Adipose tissue (tissue), 3 donors: ENCODE measurements around the gene FZD2. TPM values are rescaled to one million over a fixed set of nuclear protein-coding genes. Genes with fewer than 3 reads are reported as not detected.
"Not testable (repeated sequence)": the region's sequence is repeated elsewhere in the genome, so short reads cannot be mapped to it uniquely, and the experiment has no call there.

Source experiments
- H3K27ac ChIP-seq: one replicate; pipeline ENCODE4 v1.5.1; 2013; ENCODE audit warnings: low read depth, low read length
- WGBS, 3 donors: extraction: QIAGEN DNeasy Blood & Tissue Kit; methylation state at CpG; one replicate each; pipeline ENCODE4 v1.1.7; 2013; 5-methylcytosine and 5-hydroxymethylcytosine counted together
- polyA plus RNA-seq, 3 donors: library from polyadenylated mRNA; stranded (reverse); fragments of 200-250 nt; gene quantifications; one replicate each; pipeline ENCODE4 v1.2.3, GENCODE V29; 2013
- donor health status: healthy with polysubstance abuse.
- donor health status: Bipolar disorder and iron deficiency.
- donor health status: healthy.

Gene FZD2
- polyA plus RNA-seq, result 1 to 10 TPM in 2 of 3 donors, under 1 TPM in 1; 0.45 to 1.7 (median 1.3) TPM

DNA sequence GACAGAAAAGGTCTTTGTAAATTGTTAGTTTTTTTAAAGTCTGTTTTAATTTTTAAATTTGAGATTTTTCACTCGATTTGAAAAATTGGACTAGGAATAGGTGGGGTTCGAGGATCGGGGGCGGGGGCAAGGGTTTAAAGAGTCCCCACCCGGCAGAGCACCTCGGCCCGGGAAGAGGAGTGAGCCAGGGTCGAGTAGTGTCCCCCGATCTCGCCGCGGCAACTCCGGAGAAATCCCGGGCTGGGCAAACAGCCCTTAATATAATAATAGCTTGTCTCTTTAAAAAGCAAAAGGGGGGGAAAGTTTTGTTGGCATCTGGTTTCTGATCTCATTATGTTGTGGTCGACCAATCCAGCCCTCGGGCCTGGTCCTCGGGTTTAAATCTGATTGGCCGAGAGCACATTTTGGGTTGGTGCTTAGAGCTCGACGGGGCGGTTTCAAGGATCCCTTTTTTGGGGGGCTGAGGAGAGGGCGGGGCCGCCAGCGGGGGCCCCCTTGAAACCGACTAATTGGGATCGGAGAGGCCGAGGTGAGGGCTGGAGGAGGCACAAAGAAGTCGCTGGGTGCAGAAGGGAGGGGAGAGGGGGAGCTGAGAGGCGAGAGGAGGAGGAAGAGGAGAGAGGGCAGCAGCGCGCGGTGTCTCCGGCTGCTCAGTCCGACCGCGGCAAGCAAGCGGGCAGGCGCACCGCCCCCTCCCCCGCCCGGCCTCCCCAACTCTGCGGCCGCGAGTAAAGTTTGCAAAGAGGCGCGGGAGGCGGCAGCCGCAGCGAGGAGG lies at the start of gene FZD2:
Gene FZD2 (plus strand): TSS at position 653 of the 775 bp plus-strand sequence. CDS start 205 bp downstream, outside the sequence.
- H3K27ac ChIP-seq, result no peak within 1 kb of the TSS
- WGBS, 3 donors, result 0 to 2% (median 1%) methylated on average over 31 to 49 of the region's 49 CpGs

DNA sequence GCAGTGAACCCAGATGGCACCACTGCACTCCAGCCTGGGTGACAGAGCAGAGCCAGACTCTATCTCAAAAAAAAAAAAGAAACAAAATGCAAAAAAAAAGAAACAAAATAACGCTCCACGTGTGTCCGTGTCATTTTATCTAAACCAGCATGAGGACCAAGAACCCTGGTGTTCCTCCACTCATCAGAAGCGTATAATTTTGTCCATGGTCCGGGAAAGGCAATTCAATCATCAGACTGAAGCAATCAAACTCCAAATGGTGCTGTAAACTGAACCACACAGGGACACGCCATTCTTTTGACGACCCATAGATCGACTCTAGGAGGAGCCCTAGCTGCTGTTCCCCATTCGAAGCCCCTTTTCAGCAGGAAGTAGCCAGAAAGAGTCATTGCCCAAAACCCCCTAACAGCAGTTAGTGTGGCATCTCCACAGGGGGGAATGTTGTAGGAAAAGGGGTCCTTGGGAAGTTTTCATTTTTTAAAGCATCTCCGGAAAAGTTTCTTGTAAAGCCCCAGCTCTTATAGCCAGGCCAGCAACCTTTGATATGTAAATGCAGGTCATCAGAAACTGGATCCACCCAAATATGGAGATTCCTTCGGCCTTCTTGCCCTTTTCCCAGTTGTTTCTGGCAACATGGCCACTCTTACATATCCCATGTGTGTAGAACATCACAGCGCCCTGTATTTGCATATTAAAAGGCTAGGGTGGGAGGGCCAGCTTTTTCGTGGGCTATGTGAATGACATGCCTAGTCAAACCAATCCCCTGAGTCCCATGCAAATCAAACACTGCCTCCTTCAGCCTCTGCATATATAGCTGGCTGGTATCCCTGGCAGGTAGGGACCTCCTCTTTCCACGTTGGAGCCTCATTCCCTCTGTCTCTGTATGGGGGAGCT lies 45.8 kb upstream of the FZD2 start:
- not testable (repeated sequence) for H3K27ac ChIP-seq
- WGBS, 3 donors, result 37 to 44% (median 42%) methylated on average over 14 of the region's 14 CpGs

DNA sequence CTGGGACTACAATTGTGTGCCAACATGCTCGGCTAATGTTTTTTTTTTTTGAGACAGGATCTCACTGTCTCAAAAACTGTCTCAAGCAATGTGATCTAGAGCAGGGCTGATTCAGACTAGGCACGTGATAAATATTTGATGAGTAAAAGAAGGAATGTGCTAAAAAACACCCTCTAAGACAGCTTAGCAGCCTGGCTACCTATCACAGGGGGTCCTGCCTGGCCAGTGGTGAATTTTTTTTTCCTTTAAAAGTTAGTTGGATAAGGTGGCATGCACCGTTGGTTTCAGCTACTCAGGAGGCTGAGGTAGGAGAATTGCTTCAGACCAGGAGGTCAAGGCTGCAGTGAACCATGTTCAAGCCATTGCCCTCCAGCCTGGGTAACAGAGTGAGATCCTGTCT lies 39.3 kb upstream of the FZD2 start:
- WGBS, 3 donors, result 44 to 57% (median 54%) methylated on average over 3 of the region's 3 CpGs
- no peak overlapping the region for H3K27ac ChIP-seq

DNA sequence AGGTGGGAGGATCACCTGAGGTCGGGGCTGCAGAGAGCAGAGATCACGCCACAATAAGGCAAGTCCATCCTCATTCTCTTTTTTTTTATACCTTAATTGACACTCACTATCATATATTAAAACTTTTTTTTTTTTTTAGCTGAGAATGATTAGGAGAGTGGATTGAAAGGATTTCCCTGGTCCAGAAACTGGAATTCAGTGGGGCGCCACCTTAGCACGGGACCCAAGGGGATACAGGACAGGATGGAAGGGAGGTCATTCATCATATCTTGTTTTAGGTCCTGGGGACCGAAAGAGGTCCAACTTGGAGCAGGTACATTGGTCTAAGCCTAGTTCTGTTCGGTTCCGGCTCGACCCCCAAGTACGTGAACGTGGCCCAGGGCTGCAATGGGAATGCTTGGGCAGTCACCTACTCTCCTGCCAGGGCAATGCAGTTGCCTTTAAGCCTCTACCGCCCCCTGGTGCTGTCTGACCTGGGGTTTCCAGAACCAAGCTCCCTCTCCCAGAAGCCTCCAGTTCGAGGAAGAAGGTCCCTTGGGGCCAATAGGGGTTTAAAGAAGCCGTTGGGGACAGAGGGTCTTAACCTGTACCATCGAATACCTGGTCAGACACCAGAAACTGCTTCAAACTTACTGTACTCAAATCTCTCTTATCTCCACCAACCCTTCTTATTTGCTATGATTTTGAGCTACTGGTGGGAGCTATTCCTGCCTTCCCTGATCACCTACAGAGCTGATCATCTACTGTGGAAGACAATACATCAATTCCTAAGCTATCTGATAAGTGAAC lies 34.2 kb upstream of the FZD2 start:
- H3K27ac ChIP-seq, result no peak overlapping the region
- WGBS, 3 donors, result 52 to 56% (median 55%) methylated on average over 14 of the region's 14 CpGs

DNA sequence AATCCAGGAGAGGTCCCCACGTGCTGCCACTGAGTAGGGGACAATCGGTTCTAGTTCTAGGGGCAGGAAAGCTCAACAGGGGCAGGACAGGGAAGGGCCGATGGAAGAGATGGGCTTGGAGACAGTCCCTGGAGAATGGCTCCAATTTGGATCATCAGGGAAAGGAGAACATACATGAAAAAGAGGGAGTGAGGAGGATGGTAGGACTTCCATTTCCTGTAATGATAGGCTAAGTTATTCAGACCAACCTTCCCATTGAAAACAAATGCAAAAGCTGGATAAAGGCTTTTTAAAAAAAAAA lies 33.7 kb upstream of the FZD2 start:
- H3K27ac ChIP-seq, result no peak overlapping the region
- 68 to 72% (median 69%) methylated on average over 3 of the region's 3 CpGs for WGBS, 3 donors

DNA sequence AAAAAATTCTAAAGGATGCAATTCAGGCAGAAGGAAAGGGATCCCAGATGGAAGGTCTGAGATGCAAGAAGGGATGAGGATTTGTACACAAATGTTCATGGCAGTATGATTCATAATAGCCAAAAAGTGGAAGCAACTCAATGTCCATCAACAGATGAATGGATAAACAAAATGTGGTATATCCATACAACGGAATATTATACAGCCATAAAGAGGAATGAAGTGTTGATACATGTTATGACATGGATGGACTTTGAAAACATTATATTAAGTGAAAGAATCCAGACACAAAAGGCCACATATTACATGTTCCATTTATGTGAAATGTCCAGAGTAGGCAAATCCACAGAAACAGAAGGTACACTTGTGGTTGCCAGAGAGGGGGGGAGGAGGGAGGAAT lies 30.2 kb upstream of the FZD2 start:
- WGBS, 3 donors, result 93 to 100% (median 97%) methylated on average over 1 of the region's 1 CpG
- no peak overlapping the region for H3K27ac ChIP-seq

DNA sequence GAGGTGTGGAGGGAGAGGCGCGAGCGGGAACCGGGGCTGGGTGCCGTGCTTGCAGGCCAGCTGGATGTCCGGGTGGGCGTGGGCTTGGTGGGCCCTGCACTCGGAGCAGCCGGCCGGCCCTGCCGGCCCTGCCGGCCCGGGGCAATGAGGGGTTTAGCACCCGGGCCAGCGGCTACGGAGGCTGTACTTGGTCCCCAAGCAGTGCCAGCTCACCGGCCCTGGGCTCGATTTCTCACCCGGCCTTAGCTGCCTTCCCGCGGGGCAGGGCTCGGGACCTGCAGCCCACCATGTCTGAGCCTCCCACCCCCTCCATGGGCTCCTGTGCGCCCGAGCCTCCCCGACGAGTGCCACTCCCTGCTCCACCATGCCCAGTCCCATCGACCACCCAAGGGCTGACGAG lies 29.3 kb upstream of the FZD2 start:
- WGBS, 3 donors, result 94 to 95% (median 95%) methylated on average over 19 to 28 of the region's 28 CpGs
- H3K27ac ChIP-seq, result no peak overlapping the region

DNA sequence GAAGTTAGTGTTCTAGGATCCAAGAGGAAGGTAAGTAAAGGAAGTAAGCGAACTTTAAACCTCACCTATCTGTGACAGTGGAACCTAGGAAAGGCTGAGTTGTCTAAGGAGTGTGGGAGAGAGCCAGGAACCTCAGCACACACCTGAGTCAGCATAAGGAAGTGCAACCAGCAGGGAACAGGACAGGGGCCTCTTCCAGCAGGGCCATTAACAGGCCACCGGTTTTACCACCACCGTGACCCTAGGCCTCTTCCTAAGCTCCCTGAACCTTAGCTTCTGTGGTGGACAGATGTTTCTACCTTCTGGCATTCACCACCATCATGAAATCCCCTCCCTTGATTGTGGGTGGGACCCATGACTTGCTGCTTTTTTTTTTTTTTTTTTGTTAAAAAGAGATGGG lies 27.4 kb upstream of the FZD2 start:
- H3K27ac ChIP-seq, result no peak overlapping the region
- WGBS, 3 donors, result 68 to 75% (median 72%) methylated on average over 3 of the region's 3 CpGs

DNA sequence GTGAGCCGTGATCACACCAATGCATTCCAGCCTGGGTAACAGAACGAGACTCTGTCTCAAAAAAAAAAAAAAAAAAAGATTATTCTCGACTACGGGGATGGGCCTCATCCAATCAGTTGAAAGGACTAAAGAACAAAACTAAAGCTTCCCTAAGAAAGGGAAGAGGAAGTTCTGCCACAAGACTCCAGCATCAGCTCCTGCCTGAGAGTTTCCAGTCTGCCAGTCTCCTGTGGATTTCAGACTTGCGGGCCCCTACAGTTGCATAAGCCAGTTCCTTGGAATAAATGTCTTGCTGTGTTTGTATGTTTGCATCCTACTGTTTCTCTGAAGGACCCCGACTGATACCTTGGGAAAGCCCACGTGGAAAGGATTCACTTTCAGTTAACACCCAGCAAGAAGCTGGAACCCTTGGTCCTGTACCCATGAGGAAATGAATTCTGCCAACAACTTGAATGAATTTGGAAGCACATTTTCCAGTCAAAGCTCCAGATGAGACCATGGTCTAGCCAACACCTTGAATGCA lies 26.3 kb upstream of the FZD2 start:
- H3K27ac ChIP-seq, result no peak overlapping the region
- 66 to 73% (median 72%) methylated on average over 7 of the region's 7 CpGs for WGBS, 3 donors

DNA sequence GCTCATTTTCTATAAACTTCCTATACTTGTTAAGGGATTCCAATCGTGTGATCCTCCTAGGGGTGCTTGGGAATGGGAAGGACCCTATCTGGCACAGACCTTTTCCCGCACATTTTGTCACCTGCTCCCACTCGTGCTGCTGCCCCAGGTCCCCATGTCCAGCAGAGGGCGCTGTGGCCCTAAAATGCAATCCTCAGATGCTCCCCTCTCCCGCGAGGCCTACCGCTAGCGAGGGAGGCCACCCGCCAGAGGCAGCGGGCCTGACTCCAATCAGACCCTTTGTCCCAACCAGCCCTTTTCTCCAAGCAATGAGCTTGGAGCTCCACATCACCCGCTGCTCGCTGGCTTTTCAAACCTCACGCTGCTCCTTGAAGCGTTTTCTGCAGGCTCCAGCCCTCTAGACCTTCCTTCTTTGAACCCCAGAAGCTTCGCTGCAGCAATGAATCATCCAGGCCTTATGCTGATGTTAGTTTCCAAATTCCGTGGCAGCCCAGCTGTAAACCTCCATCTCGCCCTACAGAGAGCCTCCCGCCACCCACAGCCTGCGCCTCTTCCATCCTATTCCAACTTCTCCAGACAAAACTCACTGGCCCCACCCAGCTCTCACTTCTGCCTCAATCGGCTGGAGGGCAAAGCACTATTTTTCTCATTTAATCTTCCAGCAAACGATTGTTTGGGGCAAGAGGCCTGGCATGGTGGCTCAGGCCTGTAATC lies 23.6 kb upstream of the FZD2 start:
- no peak overlapping the region for H3K27ac ChIP-seq
- WGBS, 3 donors, result 24 to 30% (median 29%) methylated on average over 21 of the region's 21 CpGs

DNA sequence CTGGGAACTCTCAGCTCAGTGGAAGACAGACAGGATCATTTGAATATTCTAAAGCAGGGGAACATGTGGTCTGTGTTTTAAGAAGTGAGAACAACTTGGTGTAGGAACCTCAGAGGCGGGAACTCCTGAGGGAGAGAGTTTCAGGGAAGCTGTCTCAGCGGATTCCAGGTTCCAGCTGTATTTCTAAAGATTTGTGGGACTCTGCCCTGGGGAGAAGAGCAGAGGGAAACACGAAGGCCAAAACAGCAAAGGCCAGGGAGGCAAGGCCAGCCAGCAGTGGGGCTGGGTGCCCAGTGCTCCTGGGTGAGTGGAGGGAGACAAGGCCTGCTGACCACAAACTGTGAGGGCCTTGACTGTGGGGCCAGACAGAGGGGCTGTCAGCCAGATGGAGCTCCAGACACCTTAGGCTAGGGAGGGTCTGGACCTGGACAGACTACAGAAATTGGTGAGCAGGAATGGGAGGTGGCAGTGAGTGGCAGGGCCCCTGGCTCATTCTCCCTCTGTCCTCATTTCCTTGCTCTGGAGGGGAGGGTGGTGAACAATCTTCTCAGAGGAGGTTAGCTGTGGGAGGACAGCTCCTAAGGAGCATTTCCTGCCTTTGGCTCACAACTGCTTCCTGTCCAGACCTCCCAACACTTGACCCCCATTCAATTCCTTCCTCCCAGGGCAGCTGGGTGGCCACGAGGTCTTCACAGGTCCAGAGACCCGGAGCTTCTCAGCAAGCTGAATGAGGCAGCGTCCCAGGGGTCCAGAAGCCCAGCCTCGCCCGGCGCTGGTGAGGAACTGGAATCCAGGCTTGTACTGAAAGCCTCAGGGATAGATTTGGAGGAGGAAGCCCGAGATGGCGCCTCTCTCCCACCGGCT lies 21.0 kb upstream of the FZD2 start:
- 56 to 73% (median 59%) methylated on average over 12 of the region's 12 CpGs for WGBS, 3 donors
- H3K27ac ChIP-seq, result no peak overlapping the region

DNA sequence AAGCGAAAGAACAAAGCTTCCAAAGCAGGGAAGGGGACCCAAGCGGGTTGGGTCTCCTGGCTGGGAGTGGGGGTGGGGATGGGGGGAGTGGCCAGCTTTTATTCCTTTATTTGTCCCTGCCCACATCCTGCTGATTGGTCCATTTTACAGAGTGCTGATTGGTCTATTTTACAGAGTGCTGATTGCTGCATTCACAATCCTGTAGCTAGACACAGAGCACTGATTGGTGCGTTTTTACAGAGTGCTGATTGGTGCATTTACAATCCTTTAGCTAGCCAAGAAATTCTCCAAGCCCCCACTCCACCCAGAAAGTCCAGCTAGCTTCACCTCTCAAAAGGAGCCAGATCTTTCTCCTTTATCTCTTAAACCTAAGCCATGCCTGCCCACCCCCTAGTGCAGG lies 19.4 kb upstream of the FZD2 start:
- H3K27ac ChIP-seq, result not testable (repeated sequence)
- WGBS, 3 donors, result 93 to 98% (median 98%) methylated on average over 3 of the region's 3 CpGs

DNA sequence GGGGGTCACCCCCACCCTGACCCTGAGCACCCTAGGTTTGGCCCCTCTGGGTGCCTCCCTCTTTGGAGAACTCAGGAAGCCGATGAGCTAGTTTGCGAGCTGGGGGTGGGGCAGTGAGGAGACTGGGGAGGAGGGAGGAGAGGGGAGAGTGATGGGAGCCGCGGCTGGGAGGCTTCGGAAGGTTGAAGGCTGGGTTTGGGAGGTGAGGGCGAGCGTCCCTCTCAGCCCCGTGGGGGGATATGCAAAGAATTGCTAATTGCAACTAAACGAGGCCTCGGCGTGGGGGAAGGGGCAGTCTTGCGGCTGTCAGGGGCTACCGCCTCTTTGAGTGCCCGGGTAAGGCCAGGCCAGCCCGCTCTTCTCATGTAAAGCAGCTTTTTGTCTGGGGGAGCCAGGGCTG lies 17.6 kb upstream of the FZD2 start:
- H3K27ac ChIP-seq, result no peak overlapping the region
- 29 to 48% (median 44%) methylated on average over 15 of the region's 15 CpGs for WGBS, 3 donors

DNA sequence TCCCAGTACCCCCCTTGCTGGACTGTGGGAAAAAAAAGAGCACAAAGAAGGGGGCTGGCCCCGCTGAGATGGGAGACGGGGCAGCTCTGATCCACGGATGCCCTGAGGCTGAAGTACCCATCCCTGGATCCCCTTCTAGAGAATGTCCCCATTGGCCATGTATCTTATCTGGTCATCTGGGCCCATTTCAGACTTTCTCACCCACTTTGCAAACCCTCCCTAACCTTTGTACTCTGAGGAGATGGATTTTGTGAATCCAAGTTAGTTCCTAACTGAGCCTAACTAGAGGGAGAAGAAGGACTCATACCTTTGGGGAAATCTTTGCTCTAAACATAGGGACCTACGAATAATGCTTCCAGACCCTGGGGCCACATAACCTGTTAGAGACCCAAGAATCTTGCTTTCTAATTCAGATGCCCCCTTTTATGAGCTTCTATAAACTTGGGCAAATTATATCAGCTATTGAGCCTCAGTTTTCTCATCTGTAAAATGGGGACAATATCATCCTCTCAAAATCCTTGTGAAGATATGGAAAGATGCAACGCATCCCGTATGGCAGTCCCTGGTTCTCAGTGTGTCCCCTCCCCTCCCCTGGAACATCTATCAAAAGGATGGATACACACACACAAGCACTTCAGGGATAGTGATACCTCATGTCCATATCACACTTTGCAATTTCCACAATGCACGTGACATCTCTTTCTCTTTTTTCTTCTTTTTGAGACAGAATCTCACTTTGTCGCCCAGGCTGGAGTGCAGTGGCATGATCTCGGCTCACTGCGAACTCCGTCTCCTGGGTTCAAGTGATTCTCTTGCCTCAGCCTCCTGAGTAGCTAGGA lies 16.8 kb upstream of the FZD2 start:
- 86 to 88% (median 87%) methylated on average over 11 of the region's 11 CpGs for WGBS, 3 donors
- H3K27ac ChIP-seq, result no peak overlapping the region

DNA sequence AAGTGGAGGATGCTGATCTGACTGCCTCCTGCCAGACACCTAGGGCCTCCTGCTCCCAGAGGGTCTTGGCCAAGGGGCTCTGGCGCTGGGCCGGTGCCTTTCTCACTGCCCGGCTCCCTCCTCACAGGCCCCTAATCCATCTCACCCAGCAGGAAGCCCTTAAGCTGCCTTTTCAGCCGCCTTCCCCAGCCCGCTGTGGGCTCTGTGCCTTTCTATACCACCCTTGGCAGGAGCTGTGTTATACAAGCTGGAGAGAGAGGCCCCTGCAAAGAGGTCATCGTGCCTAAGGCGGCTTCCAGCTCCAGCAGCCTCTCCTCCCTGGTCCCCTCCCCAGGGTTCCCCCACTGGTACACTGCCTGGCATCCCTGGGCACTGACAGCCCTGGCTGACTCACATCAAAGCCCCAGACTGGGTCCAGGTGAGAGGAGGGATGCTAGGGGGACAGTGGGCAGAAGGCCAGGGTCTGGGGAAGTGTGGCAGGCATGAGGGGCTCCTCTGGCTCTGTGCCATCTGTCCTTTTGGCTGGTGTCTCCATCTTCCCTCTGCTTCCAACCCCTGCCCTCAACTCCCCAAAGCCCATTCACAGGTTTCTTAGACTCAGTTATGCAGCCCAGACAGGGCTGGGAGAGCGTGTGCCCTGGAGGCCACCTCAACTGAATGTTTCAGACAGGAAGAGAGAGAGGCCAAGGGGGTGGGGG lies 15.3 kb upstream of the FZD2 start:
- 60 to 62% (median 61%) methylated on average over 8 of the region's 8 CpGs for WGBS, 3 donors

More for the DNA sequence above, 15.3 kb upstream of the FZD2 start:
- no peak overlapping the region for H3K27ac ChIP-seq
